HG03521 (cell line): ENCODE measurements around the gene PDE6D.
"Not testable (repeated sequence)": the region's sequence is repeated elsewhere in the genome, so short reads cannot be mapped to it uniquely, and the experiment has no call there.

Source experiments
- ATAC-seq: cut with Tn5 transposase; IDR thresholded peaks from one replicate; pipeline ENCODE4 v1.9.1; 2021; ENCODE audit warnings: mild to moderate bottlenecking, moderate library complexity; ENCODE audit not compliant: unreplicated experiment

Gene PDE6D

DNA sequence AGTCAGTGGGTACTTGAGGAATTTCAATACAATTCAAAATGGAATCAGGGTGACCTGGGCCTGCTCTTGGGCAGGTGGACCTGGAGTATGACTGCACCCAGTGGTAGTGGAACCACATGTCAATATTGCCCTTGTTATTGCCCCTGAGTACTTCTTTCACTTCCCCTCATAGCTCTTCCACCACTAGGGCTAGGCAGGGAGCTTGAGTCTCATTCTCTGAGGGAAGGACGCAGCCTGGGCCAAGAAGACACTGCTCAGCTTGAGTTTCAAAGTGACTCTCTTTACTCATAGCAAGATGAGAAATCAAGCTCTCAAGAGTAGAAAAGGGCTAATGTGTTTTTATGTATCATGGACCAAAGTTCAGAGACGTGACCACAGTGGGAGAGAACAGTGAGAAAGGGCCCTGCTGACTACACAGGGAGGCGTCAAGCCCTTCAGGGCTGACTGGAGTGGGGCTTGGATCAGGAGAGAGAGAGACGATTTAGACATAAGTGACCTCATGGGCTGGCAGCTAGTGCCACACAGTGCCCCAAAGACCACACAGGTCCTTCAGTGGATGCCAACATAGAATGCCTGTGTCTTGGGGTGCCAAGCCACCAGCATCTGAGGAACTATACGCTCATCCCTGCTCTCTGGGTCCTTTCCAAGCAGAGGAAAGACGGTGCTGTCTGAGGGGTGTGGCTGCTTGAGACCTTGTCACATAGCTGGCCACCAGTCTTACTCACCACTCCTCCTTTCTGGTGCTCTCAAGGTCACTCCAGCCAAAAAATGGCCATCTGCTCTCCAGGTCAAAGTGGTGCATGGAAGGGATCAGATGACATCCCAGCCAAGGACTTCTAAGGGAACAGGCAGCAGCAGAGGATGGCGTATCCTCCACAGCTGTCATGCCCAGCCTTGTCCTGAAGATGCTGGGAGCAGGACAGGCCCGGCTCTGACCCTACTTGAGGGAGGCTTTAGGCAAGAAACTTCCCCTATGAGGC, 59.8 kb downstream of the PDE6D start:
- ATAC-seq: peak; percentile 56

DNA sequence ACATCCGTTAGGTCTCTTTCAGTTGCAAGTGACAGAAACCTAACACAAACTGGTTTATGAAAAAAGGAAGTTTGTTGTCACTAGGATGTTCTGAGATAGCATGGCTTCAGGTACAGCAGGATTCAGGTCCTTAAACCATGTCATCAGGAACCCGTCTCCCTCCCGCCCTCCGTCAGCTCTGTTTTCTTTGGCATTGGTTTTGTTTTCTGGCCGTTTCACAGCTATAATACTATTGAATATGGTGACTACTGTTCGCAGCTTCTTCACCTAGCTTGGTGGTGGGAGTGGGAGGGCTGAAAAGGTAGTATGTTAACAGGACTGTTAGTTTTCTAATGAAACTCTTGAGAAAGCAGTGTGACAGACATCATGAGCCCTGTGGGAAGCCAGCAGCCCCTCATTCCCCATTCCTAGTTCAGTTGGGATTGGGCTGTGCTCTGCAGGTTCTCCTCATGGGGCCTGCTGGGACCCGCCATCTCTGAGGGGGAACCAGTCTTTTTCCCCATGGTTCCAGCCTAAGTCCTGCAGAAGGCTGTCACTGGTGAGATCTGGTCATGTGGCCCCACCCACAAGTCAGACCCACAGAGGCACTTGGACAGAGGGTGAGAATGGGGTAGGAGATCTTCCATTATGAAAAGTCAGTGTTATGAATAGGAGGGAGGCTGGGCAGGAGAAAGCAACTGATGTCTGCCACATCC, 60.6 kb downstream of the PDE6D start:
- no peak for ATAC-seq

DNA sequence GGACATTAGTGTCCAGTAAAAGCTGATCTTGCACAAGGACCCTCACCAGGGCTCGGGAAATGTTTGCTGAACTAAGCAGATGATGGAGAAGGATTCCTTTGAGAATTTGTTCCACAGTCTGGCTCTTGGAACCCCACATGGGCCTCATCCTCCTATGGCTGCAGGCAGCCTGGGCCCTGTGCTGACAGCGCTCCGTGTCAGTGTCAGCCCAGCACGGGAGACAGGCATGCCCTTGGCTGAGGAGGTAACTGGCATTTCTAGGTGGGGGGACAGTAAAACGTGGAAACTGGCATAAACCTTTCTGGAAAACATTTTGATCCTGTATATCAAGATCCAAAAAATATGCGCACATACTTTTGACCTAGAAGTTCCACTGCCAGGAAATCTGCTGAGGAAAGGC, 62.3 kb downstream of the PDE6D start:
- no peak for ATAC-seq

DNA sequence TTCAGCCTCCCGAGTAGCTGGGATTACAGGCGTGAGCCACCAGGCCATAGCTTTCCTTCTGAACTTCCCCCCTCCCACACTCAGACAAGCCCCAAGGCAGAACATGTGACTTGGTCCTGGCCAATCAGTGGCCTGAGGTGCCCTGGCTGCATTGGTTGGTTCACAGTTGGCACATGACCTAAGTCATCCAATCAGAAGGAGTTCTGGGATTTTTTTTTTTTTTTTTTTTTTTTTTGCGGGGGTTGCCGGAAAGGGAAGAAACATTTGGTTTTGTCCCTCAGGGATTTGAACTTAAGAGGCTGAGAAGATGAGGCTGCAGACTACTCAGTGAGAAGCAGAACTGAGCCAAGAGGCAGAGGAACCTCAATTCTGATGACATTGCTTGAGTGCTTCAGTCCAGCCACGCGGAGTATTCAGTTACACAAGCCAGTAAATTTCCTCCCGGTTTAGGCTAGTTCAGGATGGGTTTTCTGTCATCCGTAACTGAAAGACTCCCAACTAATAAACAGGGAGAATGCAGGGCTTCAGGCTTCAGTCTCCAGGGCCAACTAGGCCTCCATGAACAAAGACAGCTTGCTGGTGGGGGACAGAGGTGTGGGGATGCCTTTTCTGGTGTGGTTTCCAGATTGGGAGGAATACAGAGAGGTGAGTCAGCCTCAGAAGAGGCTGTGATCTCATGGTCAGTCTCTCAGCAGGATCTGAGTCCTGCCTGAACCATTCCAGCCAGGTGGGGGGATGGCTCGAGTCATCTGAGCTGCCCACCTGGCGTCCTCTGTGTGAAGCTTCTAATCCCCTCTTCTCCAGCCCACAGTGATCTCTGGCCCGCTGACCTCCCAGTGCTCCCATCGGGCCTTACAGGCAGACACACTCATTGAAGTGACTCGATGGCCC, 63.6 kb downstream of the PDE6D start:
- no peak for ATAC-seq

DNA sequence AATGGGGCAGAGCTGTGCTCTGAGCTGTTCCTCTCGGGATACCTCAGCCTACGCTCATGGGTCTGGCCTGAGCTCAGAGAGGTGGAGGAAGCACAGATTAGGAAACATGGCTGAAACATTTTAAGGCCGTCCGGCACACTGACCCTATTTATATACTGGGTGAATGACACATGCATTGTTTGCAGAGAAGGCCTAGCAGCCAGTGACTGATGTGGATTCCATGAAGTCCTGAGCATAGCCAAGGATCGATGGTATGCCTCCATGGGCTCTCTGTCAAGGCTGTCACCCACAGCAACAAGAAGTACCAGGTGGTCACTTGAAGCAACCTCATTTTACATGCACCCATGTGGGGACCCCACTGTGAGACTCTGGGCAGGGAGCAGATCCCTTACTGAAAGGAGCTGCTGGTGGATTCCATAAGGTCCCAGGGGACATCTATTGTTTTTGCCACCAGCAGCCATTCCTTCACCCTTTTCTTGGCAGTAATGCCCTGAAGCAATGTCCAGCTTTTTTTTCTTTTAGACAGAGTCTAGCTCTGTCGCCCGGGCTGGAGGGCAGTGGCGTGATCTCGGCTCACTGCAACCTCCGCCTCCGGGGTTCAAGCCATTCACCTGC, 64.3 kb downstream of the PDE6D start:
- ATAC-seq: no peak

DNA sequence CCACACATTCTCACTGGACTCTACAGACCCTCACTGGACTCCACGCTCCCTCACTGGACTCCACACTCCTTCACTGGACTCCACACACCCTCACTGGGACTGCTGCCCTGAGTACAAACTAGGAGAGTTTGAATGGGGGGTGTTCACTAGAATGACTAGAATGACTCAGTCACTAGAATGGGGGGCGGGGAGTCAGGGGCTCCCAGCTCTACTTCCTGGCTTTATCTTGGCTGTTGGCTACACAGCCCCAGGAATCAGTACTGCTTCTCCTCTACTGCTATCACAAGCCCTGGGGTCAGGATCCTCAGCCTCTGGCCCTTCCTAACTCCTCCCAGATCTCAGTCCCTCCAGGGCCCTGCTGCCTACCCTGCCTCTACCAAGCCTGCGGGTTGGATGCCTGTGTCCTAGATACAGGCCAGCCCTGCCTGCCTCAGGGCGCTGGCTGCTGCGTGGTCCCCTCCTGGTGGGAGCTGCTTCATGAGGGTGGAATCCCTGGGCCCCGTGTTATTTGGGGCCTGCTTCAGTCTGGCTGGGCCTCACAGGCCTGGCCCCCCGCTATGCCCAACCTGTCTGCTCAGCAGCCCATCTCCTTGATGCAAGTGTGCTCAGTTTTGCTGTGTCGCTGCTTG, 65.0 kb downstream of the PDE6D start:
- no peak for ATAC-seq

DNA sequence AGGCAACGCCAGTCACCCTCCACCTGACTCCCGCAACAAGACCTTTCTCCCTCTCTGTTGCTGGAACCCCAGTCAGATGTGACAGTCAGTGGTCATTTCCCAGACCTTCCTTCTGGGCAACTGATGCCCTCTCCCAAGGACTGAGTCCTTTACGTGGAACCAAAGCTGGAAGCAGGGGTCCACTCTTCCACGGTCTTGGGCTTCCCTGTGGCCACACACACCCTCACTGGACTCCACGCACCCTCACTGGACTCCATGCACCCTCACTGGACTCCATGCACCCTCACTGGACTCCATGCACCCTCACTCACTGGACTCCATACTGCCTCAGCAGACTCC, 65.6 kb downstream of the PDE6D start:
- ATAC-seq: no peak

DNA sequence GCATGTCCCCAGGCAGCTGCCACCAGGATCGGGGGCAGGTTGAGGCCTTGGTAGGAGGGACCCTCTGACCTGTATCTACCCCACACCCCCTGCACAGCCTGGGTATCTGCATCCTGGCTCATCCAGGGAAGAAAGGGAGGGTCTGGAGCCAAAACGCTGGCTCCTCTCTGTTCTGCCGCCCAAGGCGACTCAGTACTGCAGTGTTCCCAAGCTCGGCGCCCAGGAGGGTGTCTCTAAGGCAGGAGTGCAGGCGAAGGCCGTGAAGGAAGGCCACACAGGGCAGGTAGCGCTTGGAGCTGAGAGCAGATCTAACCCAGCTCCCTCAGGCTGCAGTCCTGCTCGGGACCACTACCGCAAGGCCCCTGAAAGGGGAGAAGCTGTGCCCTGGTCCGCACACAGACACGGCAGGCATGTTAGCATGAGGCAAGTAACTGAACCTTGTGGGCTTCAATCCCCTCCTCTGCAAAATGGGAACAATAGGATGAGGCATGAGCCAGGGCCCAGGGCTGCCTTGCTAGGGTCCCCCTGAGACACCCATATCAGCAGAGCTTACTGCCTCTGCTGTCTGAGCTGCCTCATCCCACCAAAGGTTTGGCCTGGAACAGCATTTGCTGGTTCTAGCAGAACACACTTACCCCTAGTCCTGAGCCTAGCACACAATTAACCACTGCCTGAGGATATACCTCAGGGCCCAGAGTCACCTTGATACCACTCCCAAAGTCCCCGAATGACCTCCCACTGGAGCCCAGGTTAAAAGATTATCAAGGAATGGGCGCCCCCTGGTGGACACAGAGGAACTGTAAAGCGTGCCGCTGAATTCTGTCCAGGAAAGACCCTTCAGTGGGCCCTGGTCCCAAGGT, 66.2 kb downstream of the PDE6D start:
- ATAC-seq: no peak

DNA sequence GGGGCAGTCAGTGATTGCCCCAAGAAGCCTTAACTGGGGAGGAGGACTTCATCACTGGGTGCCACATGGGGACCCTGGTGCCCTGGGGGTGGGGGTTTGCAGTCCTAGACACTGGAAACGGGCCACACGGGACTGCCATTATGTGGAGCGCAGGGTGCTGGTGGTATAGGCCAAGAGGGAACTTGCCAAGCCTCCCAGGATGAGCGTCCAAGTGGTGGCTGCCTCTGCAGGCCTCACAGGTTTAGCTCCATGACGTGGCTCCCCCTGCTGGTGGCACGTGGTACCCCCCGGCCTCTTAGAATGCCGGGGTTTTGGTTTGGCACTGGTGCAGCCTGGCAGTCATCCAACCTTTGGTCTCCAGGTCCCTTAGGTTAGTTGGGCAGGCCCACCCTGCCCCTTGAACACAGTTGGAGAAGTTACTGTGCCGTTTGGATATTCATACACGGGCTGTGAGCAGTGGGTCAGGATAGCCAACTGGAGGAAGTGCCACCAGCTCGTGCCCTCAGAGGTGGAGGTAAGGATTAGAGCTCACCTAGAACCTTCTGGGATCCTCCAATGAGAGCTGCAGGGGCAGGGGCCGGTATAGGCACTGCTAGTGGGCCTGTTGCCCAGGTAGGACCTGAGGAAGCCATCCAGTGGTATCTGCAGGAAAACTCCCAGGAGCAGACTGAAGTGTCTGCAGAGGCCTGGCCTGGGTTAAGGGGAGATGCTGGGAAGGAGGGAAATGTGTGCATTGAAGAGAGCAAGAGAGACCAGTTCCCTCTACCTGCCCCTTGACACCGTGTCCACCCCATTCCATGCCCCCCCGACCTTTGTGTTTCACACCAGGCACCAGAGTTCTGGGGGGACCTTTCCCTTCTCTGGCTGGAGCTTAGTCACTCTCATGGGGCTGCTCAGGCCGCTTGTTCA, 67.1 kb downstream of the PDE6D start:
- no peak for ATAC-seq

DNA sequence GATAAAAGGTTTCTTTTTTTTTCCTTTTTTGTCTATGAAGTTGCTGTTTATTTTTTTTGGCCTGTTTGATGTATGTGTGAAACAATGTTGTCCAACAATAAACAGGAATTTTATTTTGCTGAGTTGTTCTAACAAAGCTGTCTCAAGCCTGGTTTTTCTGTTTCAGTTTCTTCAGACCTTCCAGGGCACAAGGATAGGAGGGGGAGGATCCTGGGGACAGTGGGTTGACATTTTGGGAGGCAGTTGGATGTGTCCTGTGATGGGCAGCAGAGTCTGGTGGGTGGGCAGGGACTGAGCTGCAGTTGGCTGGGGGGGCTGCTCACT, 67.7 kb downstream of the PDE6D start:
- ATAC-seq: not testable (repeated sequence)

DNA sequence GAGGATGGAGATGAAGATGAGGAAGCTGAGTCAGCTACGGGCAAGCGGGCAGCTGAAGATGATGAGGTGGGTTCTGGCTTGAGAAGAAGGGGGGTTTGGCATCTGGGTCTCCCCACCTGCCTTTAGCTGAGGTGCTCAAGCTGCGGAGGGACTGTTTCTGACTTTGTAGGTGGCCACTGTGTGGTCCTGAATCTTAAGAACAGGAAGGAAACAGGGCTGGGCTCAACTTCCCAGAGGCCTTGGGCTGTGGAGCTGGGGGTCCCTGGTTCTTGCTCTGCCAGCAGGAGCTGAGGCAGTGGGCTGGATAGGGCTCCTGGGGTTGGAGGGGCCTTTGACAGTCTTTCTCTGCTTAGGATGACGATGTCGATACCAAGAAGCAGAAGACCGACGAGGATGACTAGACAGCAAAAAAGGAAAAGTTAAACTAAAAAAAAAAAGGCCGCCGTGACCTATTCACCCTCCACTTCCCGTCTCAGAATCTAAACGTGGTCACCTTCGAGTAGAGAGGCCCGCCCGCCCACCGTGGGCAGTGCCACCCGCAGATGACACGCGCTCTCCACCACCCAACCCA, 68.5 kb downstream of the PDE6D start:
- ATAC-seq: not testable (repeated sequence)

DNA sequence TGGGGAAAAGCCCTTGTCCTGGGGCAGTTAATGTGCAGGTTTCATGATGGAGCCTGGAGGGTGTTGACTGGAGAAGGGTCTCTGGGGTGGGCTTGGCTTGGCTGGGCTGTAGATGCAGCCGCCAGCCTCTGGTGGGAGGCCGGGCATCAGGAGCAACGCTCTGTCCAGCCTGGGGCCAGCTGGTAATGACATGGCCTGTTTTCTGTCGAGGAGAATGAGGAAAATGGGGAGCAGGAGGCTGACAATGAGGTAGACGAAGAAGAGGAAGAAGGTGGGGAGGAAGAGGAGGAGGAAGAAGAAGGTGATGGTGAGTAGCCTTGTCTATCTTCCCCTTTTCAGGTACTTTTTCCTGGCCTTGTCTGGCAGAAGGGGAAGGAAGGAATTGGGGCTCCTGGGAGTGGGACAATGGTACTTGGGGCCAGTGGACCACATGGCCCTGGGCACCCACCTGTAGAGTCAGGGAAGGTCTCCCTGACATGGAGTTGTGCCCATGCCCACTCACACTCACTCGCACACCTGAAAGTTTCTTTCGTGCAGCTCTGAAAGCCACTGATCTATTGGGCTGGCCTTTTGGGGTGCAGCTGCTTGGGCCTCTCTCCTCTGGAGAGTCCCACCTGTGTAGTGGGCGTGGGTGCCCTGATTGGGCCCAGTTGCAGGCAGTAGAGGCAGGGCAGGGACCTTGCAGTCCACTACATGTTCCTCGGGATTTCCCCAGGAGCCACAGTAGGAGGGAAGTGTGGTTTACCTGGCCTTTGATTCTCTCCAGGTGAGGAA, 69.2 kb downstream of the PDE6D start:
- no peak for ATAC-seq

DNA sequence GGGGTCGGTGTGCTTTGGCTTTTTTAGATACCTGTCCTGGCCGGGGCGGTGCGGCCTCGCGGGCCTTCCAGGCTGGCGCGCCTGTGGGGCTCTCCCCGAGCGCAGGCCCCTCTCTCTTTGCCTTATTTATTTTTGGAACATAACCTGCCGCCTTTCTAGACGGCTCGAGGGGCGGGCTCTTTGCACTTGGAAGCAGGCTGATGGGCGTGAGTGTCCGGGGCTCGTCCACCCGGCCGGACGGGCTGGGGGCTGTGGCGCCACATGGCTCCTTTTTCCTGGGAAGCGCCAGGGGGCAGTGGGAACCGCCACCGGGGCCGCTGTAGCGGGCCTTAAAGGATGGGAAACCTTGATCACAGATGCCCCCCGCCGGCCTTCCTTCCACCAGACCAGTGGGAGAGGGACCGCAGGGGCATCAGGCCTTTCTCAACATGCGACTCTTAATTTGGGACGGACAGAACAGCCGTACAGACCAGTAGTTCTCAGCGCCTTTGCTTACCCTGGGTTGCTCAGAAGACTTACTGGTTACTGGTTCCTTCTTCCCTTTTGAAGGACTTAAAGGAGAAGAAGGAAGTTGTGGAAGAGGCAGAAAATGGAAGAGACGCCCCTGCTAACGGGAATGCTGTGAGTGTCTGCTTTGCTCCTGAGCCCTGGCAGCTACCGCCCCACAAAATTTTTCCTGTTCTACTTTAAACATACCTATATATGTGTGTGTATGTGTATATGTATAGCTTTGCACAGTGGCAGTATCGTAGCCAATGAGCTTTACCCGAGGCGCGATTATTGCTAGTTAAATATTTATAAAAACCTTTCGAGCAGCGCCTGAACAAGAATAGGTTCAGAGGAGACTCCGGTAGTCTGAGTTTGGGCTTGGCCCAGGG, 70.0 kb downstream of the PDE6D start:
- no peak for ATAC-seq

DNA sequence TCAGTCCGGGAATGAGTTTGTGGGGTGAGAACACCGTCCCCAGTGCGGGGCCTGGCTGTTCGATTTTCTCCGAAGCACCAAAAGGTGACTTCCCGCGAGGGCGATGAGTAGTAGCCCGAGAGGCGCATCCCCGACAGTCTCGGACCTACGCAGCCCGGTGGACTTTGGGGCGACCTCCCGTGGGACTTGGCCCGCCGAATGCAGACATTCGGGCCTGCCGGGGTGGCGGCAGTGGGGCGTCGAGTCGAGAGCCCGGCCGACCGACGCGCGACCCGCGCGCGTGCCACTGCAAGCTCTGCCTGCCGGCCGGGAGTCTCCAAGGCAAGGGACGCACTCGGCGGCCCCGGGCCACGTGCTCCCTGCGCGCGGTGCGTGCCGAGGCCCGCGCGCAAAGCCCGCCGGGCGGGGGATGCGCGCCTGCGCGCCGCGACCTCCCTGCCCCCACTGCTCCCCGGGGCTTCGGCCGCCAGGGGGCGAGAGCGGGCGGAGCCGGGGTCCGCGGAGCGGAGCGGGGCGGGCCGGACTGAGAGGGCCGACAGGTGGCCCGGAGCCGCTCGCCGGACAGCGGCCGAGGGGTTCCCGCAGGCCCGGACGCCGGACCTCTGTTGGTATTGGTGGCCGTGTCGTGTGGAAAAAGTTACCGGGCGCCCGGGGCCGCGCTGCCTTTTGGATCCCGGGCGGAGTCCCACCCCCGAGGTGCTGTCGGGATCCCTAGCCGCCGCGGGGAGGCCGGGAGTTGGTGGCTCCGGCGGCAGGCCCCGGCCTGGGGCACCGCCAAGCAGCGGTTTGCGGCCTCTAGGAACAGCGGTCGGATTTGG, 70.9 kb downstream of the PDE6D start:
- ATAC-seq: peak; percentile 19

DNA sequence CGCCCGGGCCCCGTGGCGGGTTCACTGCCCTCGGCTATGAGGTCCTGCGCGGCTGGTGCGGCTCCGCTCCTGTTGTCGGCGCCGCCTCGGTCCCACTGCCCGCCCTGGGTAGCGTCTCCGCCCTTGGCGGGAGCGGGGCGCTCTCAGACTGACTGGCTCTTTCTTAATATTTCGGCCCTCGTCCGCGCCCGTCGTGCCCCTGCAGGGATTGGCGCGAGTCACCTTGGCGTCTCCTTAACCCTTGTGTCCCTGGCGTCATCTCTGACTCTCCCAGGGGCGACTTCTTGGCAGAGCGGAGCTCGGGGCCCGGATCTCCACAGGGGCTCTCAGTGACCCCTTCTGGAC, 71.5 kb downstream of the PDE6D start:
- ATAC-seq: no peak
